SK-N-SH (cell line): ENCODE measurements around the gene CPVL. TPM values are rescaled to one million over a fixed set of nuclear protein-coding genes. Genes with fewer than 3 reads are reported as not detected.

Experiments used
- CTCF ChIA-PET: fragments of 300-600, 350-600 bp; formaldehyde crosslinking; extraction: SDS; loops from one replicate; lab custom pipeline; 2021; lab: Yijun Ruan, JAX
- POLR2A ChIA-PET: fragments of 350-600 bp; sonication (Branson Sonifier 250); formaldehyde crosslinking; extraction: SDS; loops from one replicate; lab custom pipeline; 2020; ENCODE audit warnings: antibody characterized with exemption, inconsistent platforms; lab: Yijun Ruan, JAX
- DNase-seq: peaks from one replicate; pipeline ENCODE4 v3.0.0; 2012
- H2AFZ ChIP-seq: fragments of 200-600 bp; sonication (generic); 2 replicates; pipeline ENCODE4 v1.8.1; 2016; ENCODE audit warnings: antibody characterized with exemption, mild to moderate bottlenecking, low read depth
- H3F3A ChIP-seq: fragments of 200-600 bp; sonication (generic); replicated peaks from 2 replicates; pipeline ENCODE3; 2016; ENCODE audit warnings: antibody characterized with exemption, mild to moderate bottlenecking; ENCODE audit not compliant: insufficient read depth
- H3K27ac ChIP-seq, 2 experiments: fragments of 200-500 bp in 1 of 2; fragments of 200-600 bp in 1 of 2; sonication (Bioruptor generic) in 1 of 2; sonication (generic), shearing (Covaris generic) in 1 of 2; 2 replicates each; pipeline versions ENCODE4 v1.5.1 to v1.6.1; 2014 to 2016; ENCODE audit warnings: low read depth in 2 of 2, inconsistent platforms in 1 of 2, low read length in 1 of 2, mild to moderate bottlenecking in 1 of 2, mixed read lengths in 1 of 2
- H3K27me3 ChIP-seq: fragments of 200-600 bp; sonication (generic), shearing (Covaris generic); 2 replicates; pipeline ENCODE4 v1.6.1; 2016; ENCODE audit warnings: mixed run types; ENCODE audit not compliant: insufficient read depth
- H3K36me3 ChIP-seq, 2 experiments: fragments of 200-500 bp in 1 of 2; fragments of 200-600 bp in 1 of 2; sonication (Bioruptor generic) in 1 of 2; sonication (generic) in 1 of 2; replicated peaks in 1 of 2; 2 replicates each; pipeline versions ENCODE3 to v1.5.1; 2014 to 2016; ENCODE audit warnings: low read length in 1 of 2, mild to moderate bottlenecking in 1 of 2; ENCODE audit not compliant: insufficient read depth in 2 of 2, control insufficient read depth in 1 of 2
- H3K4me1 ChIP-seq, 2 experiments: fragments of 200-500 bp in 1 of 2; fragments of 200-600 bp in 1 of 2; sonication (Bioruptor generic) in 1 of 2; sonication (generic), shearing (Covaris generic) in 1 of 2; 2 replicates each; pipeline versions ENCODE4 v1.5.1 to v1.6.1; 2014 to 2016; ENCODE audit warnings: low read depth in 1 of 2, low read length in 1 of 2, mixed run types in 1 of 2; ENCODE audit not compliant: insufficient read depth in 2 of 2, control insufficient read depth in 1 of 2
- H3K4me2 ChIP-seq: fragments of 200-600 bp; sonication (generic), shearing (Covaris generic); 2 replicates; pipeline ENCODE4 v1.6.1; 2017; ENCODE audit warnings: mixed run types
- H3K4me3 ChIP-seq, 2 experiments: fragments of 200-500 bp in 1 of 2; fragments of 200-600 bp in 1 of 2; sonication (Bioruptor generic) in 1 of 2; sonication (generic), shearing (Covaris generic) in 1 of 2; 2 replicates each; pipeline versions ENCODE4 v1.5.1 to v1.8.1; 2014 to 2016; ENCODE audit warnings: low read depth in 2 of 2, inconsistent platforms in 1 of 2, low read length in 1 of 2, mild to moderate bottlenecking in 1 of 2, mixed read lengths in 1 of 2, moderate library complexity in 1 of 2
- H3K79me2 ChIP-seq: fragments of 200-600 bp; sonication (generic); 2 replicates; pipeline ENCODE4 v1.8.1; 2017; ENCODE audit warnings: mild to moderate bottlenecking; ENCODE audit not compliant: insufficient read depth
- H3K9ac ChIP-seq: fragments of 200-600 bp; sonication (generic); 2 replicates; pipeline ENCODE4 v1.6.1; 2017; ENCODE audit warnings: mixed run types
- H3K9me2 ChIP-seq: fragments of 200-600 bp; sonication (generic); 2 replicates; pipeline ENCODE4 v1.6.1; 2017; ENCODE audit warnings: mixed run types
- H3K9me3 ChIP-seq: fragments of 200-600 bp; sonication (generic); 2 replicates; pipeline ENCODE4 v1.6.1; 2017; ENCODE audit warnings: mixed run types, mild to moderate bottlenecking, moderate library complexity
- H4K20me1 ChIP-seq: fragments of 200-600 bp; sonication (generic); 2 replicates; pipeline ENCODE4 v1.6.1; 2017; ENCODE audit warnings: mild to moderate bottlenecking, mixed run types; ENCODE audit not compliant: insufficient read depth
- EP300 ChIP-seq, 2 experiments: IDR thresholded peaks; 2 replicates each; pipeline versions ENCODE4 v1.4.0 to v1.6.1; 2012; ENCODE audit warnings: borderline replicate concordance in 1 of 2, low read depth in 1 of 2, low read length in 1 of 2
- FOXJ3 ChIP-seq: sonication (generic); formaldehyde crosslinking; IDR thresholded peaks from 2 replicates; pipeline ENCODE4 v1.5.1; 2020; ENCODE audit warnings: mild to moderate bottlenecking, missing genetic modification reagents
- GABPA ChIP-seq: IDR thresholded peaks from 2 replicates; pipeline ENCODE4 v1.4.0; 2012; ENCODE audit warnings: low read depth, mild to moderate bottlenecking
- NFIC ChIP-seq: IDR thresholded peaks from 2 replicates; pipeline ENCODE4 v1.4.0; 2012; ENCODE audit warnings: borderline replicate concordance
- RFX5 ChIP-seq: IDR thresholded peaks from 2 replicates; pipeline ENCODE4 v1.6.1; 2012; ENCODE audit warnings: mild to moderate bottlenecking, improper control_type of control experiment, low read length
- SIN3A ChIP-seq: IDR thresholded peaks from 2 replicates; pipeline ENCODE4 v1.6.1; 2012; ENCODE audit warnings: low read depth, mild to moderate bottlenecking, low read length, moderate library complexity, borderline replicate concordance
- SMC3 ChIP-seq: IDR thresholded peaks from 2 replicates; pipeline ENCODE4 v1.6.1; 2012; ENCODE audit warnings: low read depth, low read length, improper control_type of control experiment
- TCF12 ChIP-seq: IDR thresholded peaks from 2 replicates; pipeline ENCODE4 v1.4.0; 2012
- WGBS: methylation state at CpG from one replicate; pipeline ENCODE4 v1.1.6; 2017; ENCODE audit warnings: low lambda C conversion rate; 5-methylcytosine and 5-hydroxymethylcytosine counted together
- polyA plus RNA-seq, 3 experiments: library from polyadenylated mRNA; depleted of rRNA; stranded (reverse); fragments of >200 nt; gene quantifications; 2 replicates each; pipeline ENCODE4 v1.2.3, GENCODE V29; 2012
- TF ChIP-seq, protein P1 (sequence below): fragments of 200-600 bp; sonication (generic); IDR thresholded peaks from 2 replicates; pipeline ENCODE4 v1.6.1; 2017; ENCODE audit warnings: antibody characterized with exemption, mild to moderate bottlenecking, moderate library complexity
- TF ChIP-seq, protein P2 (sequence below): IDR thresholded peaks from 2 replicates; pipeline ENCODE4; 2012

CPVL gene
- polyA plus RNA-seq, 1 of the 3 experiments (the other 2 are of a cell fraction), result not detected

DNA sequence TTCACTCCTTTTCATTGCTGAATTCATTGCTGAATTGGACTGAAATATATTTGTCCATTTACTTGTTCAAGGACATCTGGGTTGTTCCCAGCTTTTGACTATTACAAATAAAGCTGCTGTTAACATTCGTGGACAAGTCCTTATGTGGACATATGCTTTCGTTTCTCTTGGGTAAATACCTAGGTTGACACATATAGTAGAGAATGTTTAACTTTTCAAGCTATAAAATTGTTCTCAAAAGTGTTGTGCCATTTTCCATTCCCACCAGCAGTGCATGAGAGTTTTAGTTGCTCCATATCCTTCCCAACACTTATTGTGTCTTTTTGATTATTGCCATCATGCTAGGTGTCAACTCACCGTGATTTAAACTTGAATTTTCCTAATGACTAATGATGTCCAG lies 17.5 kb upstream of the CPVL start:
- no peaks in the 10 kb centered on the region for H3K79me2 ChIP-seq
- no peak overlapping the region for H3K4me3 ChIP-seq
- 28% methylated on average over 3 of the region's 3 CpGs for WGBS
- H4K20me1 ChIP-seq, result no peaks in the 10 kb centered on the region
- H3K9me3 ChIP-seq, result no peaks in the 10 kb centered on the region
- DNase-seq, result no peak
- TF ChIP-seq EP300 (IDR thresholded peaks at IDR 0.05; ENCODE audit: borderline replicate concordance in 1 of 2, low read depth in 1 of 2, low read length in 1 of 2), result no peak
- TF ChIP-seq, all 33 proteins: peak for 0
- no peaks in the 10 kb centered on the region for H3K36me3 ChIP-seq
- no peaks in the 10 kb centered on the region for H3F3A ChIP-seq
- H3K9me2 ChIP-seq, result 0 out of 2 replicates have a peak, but pooled peaks cover 4% of the 10 kb centered on the region
- no peak overlapping the region for H3K4me2 ChIP-seq
- H2AFZ ChIP-seq, result no peak overlapping the region
- no peaks in the 10 kb centered on the region for H3K27me3 ChIP-seq
- H3K4me1 ChIP-seq, result peaks cover 0 to 14% of the 10 kb centered on the region in 2 experiments; a peak in 2 of 4 replicates
- ChIA-PET POLR2A (no interaction called here), CTCF (interaction anchor here (0.7 to 19.3 kb wide), 4 partner anchors 25 to 245 kb away, joined by 3 to 189 read pairs (median 4); no protein-coding TSS in a partner anchor)
- H3K9ac ChIP-seq, result no peak overlapping the region
- H3K27ac ChIP-seq, result no peak overlapping the region

DNA sequence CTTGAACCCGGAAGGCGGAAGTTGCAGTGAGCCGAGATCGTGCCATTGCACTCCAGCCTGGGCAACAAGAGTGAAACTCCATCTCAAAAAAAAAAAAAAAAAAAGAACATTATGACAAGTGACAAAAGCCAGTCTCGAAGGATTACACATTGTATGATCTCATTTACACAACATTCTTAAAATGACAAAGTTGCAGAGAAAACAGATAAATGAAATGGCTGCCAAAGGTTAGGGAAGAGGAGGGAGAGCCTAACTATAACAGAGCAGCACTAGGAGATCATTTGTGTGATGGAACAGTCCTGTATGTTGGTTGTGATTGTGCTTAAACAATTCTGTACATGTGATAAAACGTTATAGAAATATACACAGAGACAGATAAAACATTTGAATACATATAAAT lies 16.2 kb upstream of the CPVL start:
- no peaks in the 10 kb centered on the region for H3F3A ChIP-seq
- no peaks in the 10 kb centered on the region for H4K20me1 ChIP-seq
- no peak overlapping the region for H3K9ac ChIP-seq
- H3K27ac ChIP-seq, result no peak overlapping the region
- POLR2A ChIA-PET, result no interaction called here
- TF ChIP-seq RFX5 (no peak), FOXJ3 (CRISPR knock-in tag) (no peak), GABPA (no peak), NFIC (no peak), SMC3 (no peak), SIN3A (no peak), TCF12 (no peak)
- TF ChIP-seq, protein P1, sequence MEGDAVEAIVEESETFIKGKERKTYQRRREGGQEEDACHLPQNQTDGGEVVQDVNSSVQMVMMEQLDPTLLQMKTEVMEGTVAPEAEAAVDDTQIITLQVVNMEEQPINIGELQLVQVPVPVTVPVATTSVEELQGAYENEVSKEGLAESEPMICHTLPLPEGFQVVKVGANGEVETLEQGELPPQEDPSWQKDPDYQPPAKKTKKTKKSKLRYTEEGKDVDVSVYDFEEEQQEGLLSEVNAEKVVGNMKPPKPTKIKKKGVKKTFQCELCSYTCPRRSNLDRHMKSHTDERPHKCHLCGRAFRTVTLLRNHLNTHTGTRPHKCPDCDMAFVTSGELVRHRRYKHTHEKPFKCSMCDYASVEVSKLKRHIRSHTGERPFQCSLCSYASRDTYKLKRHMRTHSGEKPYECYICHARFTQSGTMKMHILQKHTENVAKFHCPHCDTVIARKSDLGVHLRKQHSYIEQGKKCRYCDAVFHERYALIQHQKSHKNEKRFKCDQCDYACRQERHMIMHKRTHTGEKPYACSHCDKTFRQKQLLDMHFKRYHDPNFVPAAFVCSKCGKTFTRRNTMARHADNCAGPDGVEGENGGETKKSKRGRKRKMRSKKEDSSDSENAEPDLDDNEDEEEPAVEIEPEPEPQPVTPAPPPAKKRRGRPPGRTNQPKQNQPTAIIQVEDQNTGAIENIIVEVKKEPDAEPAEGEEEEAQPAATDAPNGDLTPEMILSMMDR, result no peak
- TF ChIP-seq, protein P2, sequence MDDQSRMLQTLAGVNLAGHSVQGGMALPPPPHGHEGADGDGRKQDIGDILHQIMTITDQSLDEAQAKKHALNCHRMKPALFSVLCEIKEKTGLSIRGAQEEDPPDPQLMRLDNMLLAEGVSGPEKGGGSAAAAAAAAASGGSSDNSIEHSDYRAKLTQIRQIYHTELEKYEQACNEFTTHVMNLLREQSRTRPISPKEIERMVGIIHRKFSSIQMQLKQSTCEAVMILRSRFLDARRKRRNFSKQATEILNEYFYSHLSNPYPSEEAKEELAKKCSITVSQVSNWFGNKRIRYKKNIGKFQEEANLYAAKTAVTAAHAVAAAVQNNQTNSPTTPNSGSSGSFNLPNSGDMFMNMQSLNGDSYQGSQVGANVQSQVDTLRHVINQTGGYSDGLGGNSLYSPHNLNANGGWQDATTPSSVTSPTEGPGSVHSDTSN, result no peak
- CTCF ChIA-PET, result no interaction called here
- no peaks in the 10 kb centered on the region for H3K27me3 ChIP-seq
- H3K36me3 ChIP-seq, result no peaks in the 10 kb centered on the region
- no peak overlapping the region for H2AFZ ChIP-seq
- no peak overlapping the region for H3K4me2 ChIP-seq
- no peak overlapping the region for H3K4me3 ChIP-seq
- no peaks in the 10 kb centered on the region for H3K79me2 ChIP-seq
- 61% methylated on average over 6 of the region's 6 CpGs for WGBS
- 0 out of 2 replicates have a peak, but pooled peaks cover 4% of the 10 kb centered on the region for H3K9me2 ChIP-seq
- DNase-seq, result no peak
- no peaks in the 10 kb centered on the region for H3K9me3 ChIP-seq
- peaks cover 0 to 18% of the 10 kb centered on the region in 2 experiments; a peak in 2 of 4 replicates for H3K4me1 ChIP-seq
